Epithelial cell of esophagus (primary cell): Measurements from ENCODE around the gene KDM4C.

Experiments
- DNase-seq: peaks from one replicate; pipeline ENCODE4 v3.0.0; 2010; ENCODE audit warnings: low read depth
- H3K4me3 ChIP-seq: 2 replicates; pipeline ENCODE4 v1.5.1; 2011; ENCODE audit warnings: mild to moderate bottlenecking, low read length, control low read depth
- TF ChIP-seq, protein P1 (sequence below): IDR thresholded peaks from 2 replicates; pipeline ENCODE4 v1.5.1; 2011; ENCODE audit warnings: low read depth, mild to moderate bottlenecking, low read length, control low read depth, inconsistent platforms; ENCODE audit not compliant: insufficient read depth; ENCODE audit errors: missing control alignments

The KDM4C gene

DNA sequence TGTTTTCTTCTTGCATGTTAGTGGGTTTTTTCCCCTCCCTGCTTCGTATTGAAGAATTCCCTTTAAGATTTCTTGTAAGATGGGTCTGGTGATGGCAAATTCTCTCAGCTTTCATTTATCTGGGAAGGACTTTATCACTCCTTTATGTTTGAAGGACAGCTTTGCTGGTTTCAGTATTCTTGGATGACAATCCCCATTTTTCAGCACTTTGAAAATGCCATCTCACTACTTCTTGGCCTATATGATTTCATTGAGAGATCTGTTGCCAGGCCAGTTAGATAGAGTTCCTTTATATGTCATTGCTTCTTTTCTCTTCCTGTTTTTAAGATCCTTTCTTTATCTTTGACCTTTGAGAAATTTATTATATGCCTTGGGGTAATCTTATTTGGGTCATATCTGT, 106.3 kb downstream of the KDM4C start:
- H3K4me3 ChIP-seq = no peak overlapping the region
- no peak for DNase-seq
- TF ChIP-seq, protein P1, sequence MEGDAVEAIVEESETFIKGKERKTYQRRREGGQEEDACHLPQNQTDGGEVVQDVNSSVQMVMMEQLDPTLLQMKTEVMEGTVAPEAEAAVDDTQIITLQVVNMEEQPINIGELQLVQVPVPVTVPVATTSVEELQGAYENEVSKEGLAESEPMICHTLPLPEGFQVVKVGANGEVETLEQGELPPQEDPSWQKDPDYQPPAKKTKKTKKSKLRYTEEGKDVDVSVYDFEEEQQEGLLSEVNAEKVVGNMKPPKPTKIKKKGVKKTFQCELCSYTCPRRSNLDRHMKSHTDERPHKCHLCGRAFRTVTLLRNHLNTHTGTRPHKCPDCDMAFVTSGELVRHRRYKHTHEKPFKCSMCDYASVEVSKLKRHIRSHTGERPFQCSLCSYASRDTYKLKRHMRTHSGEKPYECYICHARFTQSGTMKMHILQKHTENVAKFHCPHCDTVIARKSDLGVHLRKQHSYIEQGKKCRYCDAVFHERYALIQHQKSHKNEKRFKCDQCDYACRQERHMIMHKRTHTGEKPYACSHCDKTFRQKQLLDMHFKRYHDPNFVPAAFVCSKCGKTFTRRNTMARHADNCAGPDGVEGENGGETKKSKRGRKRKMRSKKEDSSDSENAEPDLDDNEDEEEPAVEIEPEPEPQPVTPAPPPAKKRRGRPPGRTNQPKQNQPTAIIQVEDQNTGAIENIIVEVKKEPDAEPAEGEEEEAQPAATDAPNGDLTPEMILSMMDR = no peak

DNA sequence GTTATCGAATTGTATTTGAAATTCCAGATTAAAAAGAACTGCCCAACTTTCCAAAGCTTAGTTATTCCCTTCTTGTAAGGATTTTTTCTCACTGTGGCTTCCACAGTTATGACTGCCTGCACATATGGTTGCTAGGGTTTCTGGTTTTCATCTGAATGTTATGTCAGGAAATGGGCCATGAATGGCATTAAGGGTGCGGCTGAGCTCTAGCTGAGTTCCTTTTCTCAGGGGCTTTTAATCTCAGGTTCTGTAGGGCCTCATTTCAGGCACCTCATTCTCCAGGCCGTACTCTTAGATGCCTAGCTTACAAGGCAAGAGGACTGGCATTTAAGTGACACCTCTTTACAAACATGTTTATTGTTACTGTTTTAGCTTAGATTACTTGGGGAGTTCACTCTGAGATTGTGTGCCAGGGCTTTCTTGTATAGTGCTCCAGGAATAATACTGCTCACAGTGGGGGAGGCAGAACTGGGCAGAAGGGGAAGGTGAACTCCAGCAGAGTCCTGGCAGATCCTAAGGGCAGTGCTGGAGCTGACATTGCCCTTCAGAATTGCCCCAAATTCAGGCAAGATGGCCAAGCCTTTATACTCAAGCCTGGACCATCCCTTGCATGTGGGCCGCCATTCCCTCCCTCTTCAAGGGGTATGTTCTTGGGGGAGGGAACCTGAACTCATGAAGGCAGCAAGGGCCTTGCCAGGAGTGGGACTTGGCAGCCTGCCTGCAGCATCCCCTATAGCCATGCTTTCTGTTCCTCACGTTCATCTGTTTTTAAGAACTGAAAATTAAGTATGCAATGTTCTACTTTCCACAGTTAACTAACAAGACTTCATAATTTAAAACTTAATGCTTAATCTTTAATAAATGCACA, 111.5 kb downstream of the KDM4C start:
- no peak overlapping the region for H3K4me3 ChIP-seq
- TF ChIP-seq, protein P1 = no peak
- no peak for DNase-seq

DNA sequence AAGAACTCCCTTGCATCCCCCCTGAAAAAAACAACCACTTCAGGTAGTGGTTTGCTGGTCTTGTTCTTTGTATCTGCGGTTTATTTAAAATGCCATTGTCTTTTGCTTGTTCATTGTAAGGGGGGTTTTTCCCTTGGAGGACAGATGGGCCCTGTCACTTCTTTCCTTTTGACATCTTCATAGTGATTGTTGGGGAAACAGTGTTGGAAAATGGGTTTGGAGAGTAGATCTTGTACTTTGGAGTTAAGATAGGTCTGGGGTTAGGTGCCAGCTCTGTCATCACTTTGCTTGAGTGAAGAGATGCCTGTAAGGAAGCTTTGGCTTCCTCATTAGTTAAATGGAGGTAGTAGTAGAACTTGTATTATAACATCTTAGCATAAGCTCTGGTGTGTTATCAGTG, 112.4 kb downstream of the KDM4C start:
- no peak overlapping the region for H3K4me3 ChIP-seq
- TF ChIP-seq, protein P1 = no peak
- DNase-seq = no peak

- H3K4me3 ChIP-seq = no peak overlapping the region
- TF ChIP-seq, protein P1 = no peak
- peak; percentile 49 for DNase-seq
Observed at GRCh38 chr9:6870650-6871477, 113.1 kb downstream of the KDM4C start.

DNA sequence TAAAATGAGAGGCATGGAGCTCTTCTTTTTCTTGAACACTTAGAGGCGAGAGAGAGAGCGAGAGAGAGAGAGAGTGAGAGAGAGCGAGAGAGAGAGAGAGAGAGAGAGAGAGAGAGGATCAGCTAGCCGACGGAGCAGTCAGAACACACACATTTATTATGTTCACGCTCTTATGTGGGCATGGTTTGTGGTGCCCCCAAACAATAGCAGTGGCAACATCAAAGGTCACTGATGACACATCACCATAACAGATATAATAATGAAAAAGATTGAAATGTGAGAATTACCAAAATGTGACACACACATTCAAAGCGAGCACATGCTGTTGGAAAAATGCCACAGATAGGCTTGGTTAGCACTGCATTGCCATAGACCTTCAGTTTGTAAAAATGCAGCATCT, 116.1 kb downstream of the KDM4C start:
- no peak overlapping the region for H3K4me3 ChIP-seq
- TF ChIP-seq, protein P1 = no peak

GRCh38 chr9:6876195-6876894, 118.6 kb downstream of the KDM4C start:
- H3K4me3 ChIP-seq = no peak overlapping the region
- DNase-seq = peak; percentile 44
- TF ChIP-seq, protein P1 = no peak

More for the DNA sequence above, 116.1 kb downstream of the KDM4C start:
- no peak for DNase-seq
